ENCODE measurements around the gene PRPF6.

The PRPF6 gene

GRCh38 chr20:64080013-64080812 lies 99.3 kb downstream of the PRPF6 start, which contains the start of gene OPRL1:
TSS of gene OPRL1 (plus strand) at chr20:64080082. CDS start at chr20:64092721, 12,639 bp downstream.
- peak; percentile 57 for DNase-seq

- DNase-seq: no peak
These were observed 100.1 kb downstream of the PRPF6 start for GRCh38 chr20:64080813-64081623.

GRCh38 chr20:64081624-64081964 lies 100.7 kb downstream of the PRPF6 start:
- DNase-seq: no peak

- DNase-seq: no peak
These were observed 101.3 kb downstream of the PRPF6 start for GRCh38 chr20:64082126-64082731.

All from CD4-positive, alpha-beta T cell treated with Interleukin-10 for 1 hour (primary cell).